Measurements from ENCODE around the gene SPINK5. TPM values are rescaled to one million over a fixed set of nuclear protein-coding genes. Genes with fewer than 3 reads are reported as not detected.

Gene SPINK5
- polyA plus RNA-seq, 3 donors = not detected

GRCh38 chr5:148146487-148146886 is 82.7 kb downstream of the SPINK5 start:
- Histone ChIP-seq H2AFZ (ENCODE audit: insufficient read depth, low read depth, low read length, poor library complexity, severe bottlenecking) (no peak overlapping the region), H3K4me2 (replicated peaks; ENCODE audit: extremely low read depth, low read length, poor library complexity, severe bottlenecking) (no peak overlapping the region), H3K9ac (ENCODE audit: insufficient read depth, low read length, poor library complexity, severe bottlenecking) (no peak overlapping the region), H3K27me3 (ENCODE audit: control insufficient read depth in 2 of 2, insufficient read depth in 2 of 2, low read length in 2 of 2) (no peaks in the 10 kb centered on the region), H3K4me1 (ENCODE audit: control insufficient read depth in 1 of 2, insufficient read depth in 2 of 2, low read length in 2 of 2) (no peaks in the 10 kb centered on the region), H4K20me1 (ENCODE audit: insufficient read depth, low read length) (no peaks in the 10 kb centered on the region), H3K36me3 (replicated peaks in 1 of 2; ENCODE audit: control insufficient read depth in 1 of 2, insufficient read depth in 2 of 2, low read length in 2 of 2) (no peaks in the 10 kb centered on the region), H3K4me3 (replicated peaks in 1 of 3; ENCODE audit: low read depth in 2 of 3, low read length in 3 of 3) (no peak overlapping the region), H3K9me3 (replicated peaks in 1 of 2; ENCODE audit: control insufficient read depth in 1 of 2, insufficient read depth in 1 of 2, low read length in 2 of 2) (no peaks in the 10 kb centered on the region), H3K79me2 (ENCODE audit: insufficient read depth, low read length) (no peaks in the 10 kb centered on the region), H3K27ac (ENCODE audit: low read depth in 1 of 2, low read length in 2 of 2) (no peak overlapping the region)
- Mint-ChIP-seq H3K36me3 (no peaks in the 10 kb centered on the region), H3K27me3 (ENCODE audit: low read depth in 3 of 3) (no peaks in the 10 kb centered on the region), H3K9me3 (no peaks in the 10 kb centered on the region), H3K27ac (no peak overlapping the region), H3K4me3 (no peak overlapping the region), H3K4me1 (no peaks in the 10 kb centered on the region)
- WGBS (ENCODE audit: insufficient coverage) = no CpG with 5 or more reads among the region's 1 CpG
- DNase-seq = no peak
- intact Hi-C loops (cut with micrococcal nuclease) = no loop called here
- no peak for TF ChIP-seq CTCF (IDR thresholded peaks at IDR 0.05)

GRCh38 chr5:148147415-148147814 is 83.6 kb downstream of the SPINK5 start:
- H3K4me2 ChIP-seq (replicated peaks; ENCODE audit: extremely low read depth, low read length, poor library complexity, severe bottlenecking) = no peak overlapping the region

More at GRCh38 chr5:148147415-148147814, 83.6 kb downstream of the SPINK5 start:
- Mint-ChIP-seq H3K9me3 (no peaks in the 10 kb centered on the region), H3K27ac (no peak overlapping the region), H3K36me3 (no peaks in the 10 kb centered on the region), H3K4me3 (no peak overlapping the region), H3K27me3 (ENCODE audit: low read depth in 3 of 3) (no peaks in the 10 kb centered on the region), H3K4me1 (no peaks in the 10 kb centered on the region)
- Histone ChIP-seq H3K27ac (ENCODE audit: low read depth in 1 of 2, low read length in 2 of 2) (no peak overlapping the region), H4K20me1 (ENCODE audit: insufficient read depth, low read length) (no peaks in the 10 kb centered on the region), H3K4me1 (ENCODE audit: control insufficient read depth in 1 of 2, insufficient read depth in 2 of 2, low read length in 2 of 2) (no peaks in the 10 kb centered on the region), H3K79me2 (ENCODE audit: insufficient read depth, low read length) (no peaks in the 10 kb centered on the region), H3K27me3 (ENCODE audit: control insufficient read depth in 2 of 2, insufficient read depth in 2 of 2, low read length in 2 of 2) (no peaks in the 10 kb centered on the region), H3K9me3 (replicated peaks in 1 of 2; ENCODE audit: control insufficient read depth in 1 of 2, insufficient read depth in 1 of 2, low read length in 2 of 2) (no peaks in the 10 kb centered on the region), H2AFZ (ENCODE audit: insufficient read depth, low read depth, low read length, poor library complexity, severe bottlenecking) (no peak overlapping the region), H3K36me3 (replicated peaks in 1 of 2; ENCODE audit: control insufficient read depth in 1 of 2, insufficient read depth in 2 of 2, low read length in 2 of 2) (no peaks in the 10 kb centered on the region), H3K9ac (ENCODE audit: insufficient read depth, low read length, poor library complexity, severe bottlenecking) (no peak overlapping the region), H3K4me3 (replicated peaks in 1 of 3; ENCODE audit: low read depth in 2 of 3, low read length in 3 of 3) (no peak overlapping the region)
- WGBS (ENCODE audit: insufficient coverage) = no CpG with 5 or more reads among the region's 4 CpGs
- TF ChIP-seq CTCF (IDR thresholded peaks at IDR 0.05) = no peak
- intact Hi-C loops (cut with micrococcal nuclease) = no loop called here
- no peak for DNase-seq
